Measurements from ENCODE around the gene JAKMIP2.

- no peak for TF ChIP-seq PATZ1 (CRISPR knock-in tag; IDR thresholded peaks at IDR 0.05; ENCODE audit: borderline replicate concordance)
- no peak for TF ChIP-seq CREB5 (CRISPR knock-in tag; IDR thresholded peaks at IDR 0.05; ENCODE audit: low read depth)
- no peak for TF ChIP-seq ARNTL (CRISPR knock-in tag; IDR thresholded peaks at IDR 0.05; ENCODE audit: borderline replicate concordance, low read depth)
- no peak for TF ChIP-seq ISL1 (CRISPR knock-in tag; IDR thresholded peaks at IDR 0.05)
- TF ChIP-seq BACH2 (CRISPR knock-in tag; IDR thresholded peaks at IDR 0.05; ENCODE audit: borderline replicate concordance): no peak
Observed at GRCh38 chr5:147805030-147805454, 22.5 kb upstream of the JAKMIP2 start.

All from SK-N-SH treated with all-trans-retinoic acid at 6 μM for 48 hours (cell line).